Mucosa of stomach (tissue), 1 donor: ENCODE measurements around the gene PLXDC2.

Experiments
- H3K27me3 ChIP-seq: one replicate; pipeline ENCODE4 v1.7.0; 2013; ENCODE audit warnings: mild to moderate bottlenecking, low read length; ENCODE audit not compliant: control insufficient read depth, insufficient read depth
- H3K36me3 ChIP-seq: one replicate; pipeline ENCODE4 v1.7.0; 2013; ENCODE audit warnings: low read length; ENCODE audit not compliant: control insufficient read depth, insufficient read depth
- H3K4me1 ChIP-seq: one replicate; pipeline ENCODE4 v1.7.0; 2013; ENCODE audit warnings: mild to moderate bottlenecking, low read length; ENCODE audit not compliant: control insufficient read depth, insufficient read depth
- H3K4me3 ChIP-seq: one replicate; pipeline ENCODE4 v1.7.0; 2013; ENCODE audit warnings: low read length
- H3K9ac ChIP-seq: one replicate; pipeline ENCODE4 v1.7.0; 2013; ENCODE audit warnings: mild to moderate bottlenecking, low read length, moderate library complexity
- H3K9me3 ChIP-seq: one replicate; pipeline ENCODE4 v1.7.0; 2013; ENCODE audit warnings: mild to moderate bottlenecking, low read length, moderate library complexity; ENCODE audit not compliant: control insufficient read depth
- donor health status: Pancreatic carcinoma.

Gene PLXDC2

DNA sequence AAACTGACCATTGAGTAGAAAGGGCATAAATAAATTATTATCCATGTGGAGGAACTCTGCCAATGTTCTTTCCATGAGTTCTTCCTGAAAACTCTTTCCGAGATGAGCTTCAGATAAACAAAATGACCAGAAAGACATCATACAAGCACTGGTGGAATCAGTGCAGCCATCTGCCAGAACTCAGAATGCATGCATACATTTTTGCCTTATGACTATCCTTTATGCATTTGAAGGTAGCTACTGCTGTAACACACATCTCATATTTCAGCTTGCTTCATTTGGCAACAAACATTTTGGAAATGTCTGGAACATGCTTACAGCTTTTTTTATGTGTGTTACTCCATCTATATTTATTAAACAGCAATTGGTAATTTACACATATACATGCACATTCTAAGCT, 448.9 kb downstream of the PLXDC2 start:
- H3K36me3 ChIP-seq = no peaks in the 10 kb centered on the region
- no peaks in the 10 kb centered on the region for H3K27me3 ChIP-seq

GRCh38 chr10:20267734-20268133, 451.5 kb downstream of the PLXDC2 start:
- no peaks in the 10 kb centered on the region for H3K36me3 ChIP-seq
- no peaks in the 10 kb centered on the region for H3K4me1 ChIP-seq
- H3K27me3 ChIP-seq = no peaks in the 10 kb centered on the region
- no peak overlapping the region for H3K4me3 ChIP-seq
- no peaks in the 10 kb centered on the region for H3K9me3 ChIP-seq
- H3K9ac ChIP-seq = no peak overlapping the region

More for the DNA sequence above, 448.9 kb downstream of the PLXDC2 start:
- Histone ChIP-seq H3K4me3 (no peak overlapping the region), H3K9ac (no peak overlapping the region), H3K9me3 (no peaks in the 10 kb centered on the region), H3K4me1 (no peaks in the 10 kb centered on the region)

DNA sequence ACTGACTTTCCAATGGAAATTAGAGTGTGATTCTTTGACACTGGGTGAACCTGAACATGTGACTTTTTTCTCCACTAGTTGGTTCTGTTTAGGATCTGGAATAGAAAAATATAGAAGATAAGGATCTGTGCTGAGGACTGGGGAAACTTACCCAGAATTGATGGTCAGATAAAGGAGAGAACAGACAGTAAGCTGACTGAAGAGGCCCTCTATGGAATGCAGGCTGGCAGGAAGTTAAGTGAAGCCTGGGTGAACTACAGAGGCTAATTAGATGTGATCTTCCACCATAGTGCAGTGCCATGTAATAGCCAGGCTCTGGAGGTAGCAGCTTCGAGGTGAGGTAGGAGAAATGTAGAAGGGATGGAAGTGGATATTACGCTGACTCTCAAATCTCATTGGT, 455.3 kb downstream of the PLXDC2 start:
- no peak overlapping the region for H3K9ac ChIP-seq
- H3K27me3 ChIP-seq = no peaks in the 10 kb centered on the region
- no peaks in the 10 kb centered on the region for H3K36me3 ChIP-seq
- H3K4me3 ChIP-seq = no peak overlapping the region
- H3K9me3 ChIP-seq = no peaks in the 10 kb centered on the region
- no peaks in the 10 kb centered on the region for H3K4me1 ChIP-seq

DNA sequence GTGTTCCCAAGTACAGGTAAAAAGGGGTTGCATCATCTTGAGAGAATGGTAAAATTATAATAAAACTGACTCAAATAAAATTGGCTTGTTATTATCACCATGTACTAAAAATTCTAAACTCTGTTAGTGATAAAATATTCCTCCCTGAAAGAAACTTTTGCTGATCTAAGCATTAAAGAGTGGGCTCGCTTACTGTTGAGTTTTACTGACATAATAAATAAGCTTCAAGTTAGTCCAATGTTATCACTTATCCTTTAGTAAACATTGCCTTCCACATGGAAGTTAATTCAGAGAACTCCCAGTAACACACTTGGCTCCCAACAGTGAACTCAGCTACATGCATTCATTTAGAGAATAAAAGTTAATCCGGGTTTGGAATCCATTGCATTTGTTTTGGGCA, 456.4 kb downstream of the PLXDC2 start:
- Histone ChIP-seq H3K4me1 (no peaks in the 10 kb centered on the region), H3K9me3 (no peaks in the 10 kb centered on the region), H3K27me3 (no peaks in the 10 kb centered on the region), H3K9ac (no peak overlapping the region), H3K36me3 (no peaks in the 10 kb centered on the region), H3K4me3 (no peak overlapping the region)

- no peak overlapping the region for H3K4me3 ChIP-seq
- no peaks in the 10 kb centered on the region for H3K4me1 ChIP-seq
- no peaks in the 10 kb centered on the region for H3K9me3 ChIP-seq
- no peaks in the 10 kb centered on the region for H3K27me3 ChIP-seq
- H3K9ac ChIP-seq = no peak overlapping the region
- no peaks in the 10 kb centered on the region for H3K36me3 ChIP-seq
Observed at GRCh38 chr10:20274571-20274970, 458.3 kb downstream of the PLXDC2 start.

- H3K4me3 ChIP-seq = no peak overlapping the region
- H3K27me3 ChIP-seq = no peaks in the 10 kb centered on the region
- no peaks in the 10 kb centered on the region for H3K9me3 ChIP-seq
- H3K4me1 ChIP-seq = no peaks in the 10 kb centered on the region
- H3K36me3 ChIP-seq = no peaks in the 10 kb centered on the region
- no peak overlapping the region for H3K9ac ChIP-seq
Observed at GRCh38 chr10:20276127-20276979, 460.1 kb downstream of the PLXDC2 start.

DNA sequence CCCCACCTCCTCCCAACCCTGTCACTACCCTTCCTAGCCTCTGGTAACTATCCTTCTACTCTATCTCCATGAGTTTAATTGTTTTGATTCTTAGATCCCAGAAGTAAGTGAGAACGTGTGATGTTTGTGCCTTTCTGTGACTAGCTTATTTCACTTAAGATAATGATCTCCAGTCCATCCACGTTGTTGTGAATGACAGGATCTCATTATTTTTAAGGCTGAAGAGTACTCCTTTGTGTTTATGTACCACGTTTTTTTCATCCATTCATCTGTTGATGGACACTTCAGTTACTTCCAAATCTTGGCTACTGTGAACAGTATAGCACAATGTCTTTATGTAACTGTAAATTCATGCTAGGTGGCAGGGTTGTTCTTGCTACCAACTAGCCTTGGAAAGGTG, 461.6 kb downstream of the PLXDC2 start:
- Histone ChIP-seq H3K27me3 (no peaks in the 10 kb centered on the region), H3K9me3 (no peaks in the 10 kb centered on the region), H3K36me3 (no peaks in the 10 kb centered on the region), H3K9ac (no peak overlapping the region), H3K4me1 (no peaks in the 10 kb centered on the region), H3K4me3 (no peak overlapping the region)

DNA sequence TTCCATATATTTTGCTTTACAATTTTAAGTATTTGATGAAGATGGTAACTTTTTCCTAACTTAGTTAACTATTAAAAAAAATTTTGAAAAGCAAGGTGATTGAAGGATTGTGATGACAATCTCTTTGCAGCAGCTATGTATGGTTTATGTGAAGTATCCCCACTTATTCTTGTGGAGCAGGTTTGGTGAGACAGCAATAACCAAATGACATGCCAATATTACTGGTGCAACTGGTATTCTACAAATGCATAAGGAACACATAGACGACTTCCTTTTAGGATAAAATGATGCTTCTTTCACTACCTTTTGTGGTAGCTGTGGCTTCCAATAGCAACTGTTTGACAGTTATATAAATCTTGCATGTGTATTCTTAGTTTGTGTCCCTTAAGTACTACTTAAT, 465.3 kb downstream of the PLXDC2 start:
- H3K36me3 ChIP-seq = no peaks in the 10 kb centered on the region
- H3K27me3 ChIP-seq = no peaks in the 10 kb centered on the region
- no peaks in the 10 kb centered on the region for H3K9me3 ChIP-seq
- no peak overlapping the region for H3K9ac ChIP-seq
- no peaks in the 10 kb centered on the region for H3K4me1 ChIP-seq
- no peak overlapping the region for H3K4me3 ChIP-seq

GRCh38 chr10:20287586-20287985, 471.4 kb downstream of the PLXDC2 start:
- H3K27me3 ChIP-seq = no peaks in the 10 kb centered on the region
- no peaks in the 10 kb centered on the region for H3K9me3 ChIP-seq
- no peak overlapping the region for H3K9ac ChIP-seq
- H3K4me3 ChIP-seq = no peak overlapping the region
- H3K4me1 ChIP-seq = no peaks in the 10 kb centered on the region
- no peaks in the 10 kb centered on the region for H3K36me3 ChIP-seq

DNA sequence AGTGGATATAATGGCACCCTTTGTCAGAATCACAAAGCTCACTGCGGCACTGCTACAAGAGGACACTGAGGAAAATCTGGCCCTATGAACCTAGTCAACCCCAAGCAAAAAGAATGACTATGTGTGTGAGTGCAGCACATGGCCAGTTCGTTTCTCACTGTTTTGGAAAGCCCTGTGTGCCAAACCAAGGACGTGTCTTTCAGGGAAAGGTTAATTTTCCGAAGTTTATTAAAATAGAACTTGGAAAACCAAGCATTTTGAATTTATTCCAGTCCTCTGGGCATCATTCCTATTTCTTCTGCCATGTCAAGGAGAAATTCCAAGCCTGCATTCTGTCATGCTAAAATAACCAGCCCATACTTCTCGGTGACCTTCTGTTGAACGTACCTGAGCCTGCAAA, 471.8 kb downstream of the PLXDC2 start:
- no peak overlapping the region for H3K9ac ChIP-seq
- H3K36me3 ChIP-seq = no peaks in the 10 kb centered on the region
- no peaks in the 10 kb centered on the region for H3K27me3 ChIP-seq
- no peaks in the 10 kb centered on the region for H3K4me1 ChIP-seq
- H3K4me3 ChIP-seq = no peak overlapping the region
- H3K9me3 ChIP-seq = no peaks in the 10 kb centered on the region

- Histone ChIP-seq H3K9me3 (no peaks in the 10 kb centered on the region), H3K36me3 (no peaks in the 10 kb centered on the region), H3K4me3 (no peak overlapping the region), H3K27me3 (no peaks in the 10 kb centered on the region), H3K4me1 (no peaks in the 10 kb centered on the region), H3K9ac (no peak overlapping the region)
Observed at GRCh38 chr10:20289070-20289828, 473.0 kb downstream of the PLXDC2 start.

DNA sequence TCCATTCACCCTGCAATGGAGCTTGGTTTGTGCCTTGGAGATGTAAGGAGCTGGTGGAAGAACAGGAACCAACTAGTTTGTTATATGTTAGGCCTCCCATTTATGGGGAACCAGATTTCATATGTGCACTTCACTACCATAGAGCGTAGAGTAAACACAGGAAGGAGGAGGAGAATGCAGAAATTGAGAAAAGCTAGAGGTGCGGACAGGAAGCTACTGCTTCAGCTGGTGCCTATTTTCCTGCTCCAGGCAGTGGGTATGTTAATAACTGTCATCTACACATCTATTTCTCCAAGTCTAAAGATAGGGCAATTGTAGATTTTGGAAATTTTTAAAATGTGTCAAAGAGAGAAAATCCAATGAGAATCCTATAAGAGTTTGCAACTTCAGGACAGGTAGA, 482.2 kb downstream of the PLXDC2 start:
- no peaks in the 10 kb centered on the region for H3K9me3 ChIP-seq
- H3K9ac ChIP-seq = no peak overlapping the region
- H3K4me3 ChIP-seq = no peak overlapping the region
- no peaks in the 10 kb centered on the region for H3K27me3 ChIP-seq
- H3K4me1 ChIP-seq = no peaks in the 10 kb centered on the region
- H3K36me3 ChIP-seq = no peaks in the 10 kb centered on the region
